ENCODE results near the gene PCDHGA6.
"Not testable (repeated sequence)": the region's sequence is repeated elsewhere in the genome, so short reads cannot be mapped to it uniquely, and the experiment has no call there.

Gene PCDHGA6

GRCh38 chr5:141359790-141360426, 13.8 kb upstream of the PCDHGA6 start, which contains the start of gene PCDHGB2:
Gene PCDHGB2 (plus strand): TSS chr5:141359994. CDS start chr5:141360136, 142 bp downstream.
- in situ Hi-C loops (cut with MboI; ENCODE audit: low sequenced_read_pairs) = no loop called here

- in situ Hi-C loops (cut with MboI; ENCODE audit: low sequenced_read_pairs) = no loop called here
These were observed 13.0 kb upstream of the PCDHGA6 start for GRCh38 chr5:141360685-141361084.

- in situ Hi-C loops (cut with MboI; ENCODE audit: low sequenced_read_pairs) = no loop called here
These were observed 11.0 kb upstream of the PCDHGA6 start for GRCh38 chr5:141362719-141363118.

- in situ Hi-C loops (cut with MboI; ENCODE audit: low sequenced_read_pairs) = no loop called here
These were observed 9.6 kb upstream of the PCDHGA6 start, which contains the start of gene PCDHGA5 for GRCh38 chr5:141363952-141364660. Gene PCDHGA5 (plus strand): TSS chr5:141364162. CDS start chr5:141364331, 169 bp downstream.

GRCh38 chr5:141366016-141366896, 7.4 kb upstream of the PCDHGA6 start:
- in situ Hi-C loops (cut with MboI; ENCODE audit: low sequenced_read_pairs) = no loop called here

- in situ Hi-C loops (cut with MboI; ENCODE audit: low sequenced_read_pairs) = no loop called here
These were observed 3.5 kb upstream of the PCDHGA6 start, which contains the start of gene PCDHGB3 for GRCh38 chr5:141369994-141370848. Gene PCDHGB3 (plus strand): TSS chr5:141370242. CDS start chr5:141370395, 153 bp downstream.

GRCh38 chr5:141371572-141372475, 1.9 kb upstream of the PCDHGA6 start:
- in situ Hi-C loops (cut with MboI; ENCODE audit: low sequenced_read_pairs) = no loop called here

- in situ Hi-C loops (cut with MboI; ENCODE audit: low sequenced_read_pairs) = no loop called here
These were observed 936 bp downstream of the PCDHGA6 start for GRCh38 chr5:141374627-141375026.

GRCh38 chr5:141375444-141376155, 1.9 kb downstream of the PCDHGA6 start:
- in situ Hi-C loops (cut with MboI; ENCODE audit: low sequenced_read_pairs) = not testable (repeated sequence)

- in situ Hi-C loops (cut with MboI; ENCODE audit: low sequenced_read_pairs) = no loop called here
These were observed 9.0 kb downstream of the PCDHGA6 start, which contains the start of gene PCDHGA7 for GRCh38 chr5:141382469-141383294. Gene PCDHGA7 (plus strand): TSS chr5:141382742. CDS start chr5:141382900, 158 bp downstream.

GRCh38 chr5:141383345-141383744, 9.7 kb downstream of the PCDHGA6 start:
- in situ Hi-C loops (cut with MboI; ENCODE audit: low sequenced_read_pairs) = no loop called here

GRCh38 chr5:141384471-141385267, 11.0 kb downstream of the PCDHGA6 start:
- in situ Hi-C loops (cut with MboI; ENCODE audit: low sequenced_read_pairs) = no loop called here

- in situ Hi-C loops (cut with MboI; ENCODE audit: low sequenced_read_pairs) = not testable (repeated sequence)
These were observed 14.0 kb downstream of the PCDHGA6 start, which contains the start of gene PCDHGB4 for GRCh38 chr5:141387557-141388311. Gene PCDHGB4 (plus strand): TSS chr5:141387698. CDS start chr5:141387885, 187 bp downstream.

GRCh38 chr5:141388661-141389060, 15.0 kb downstream of the PCDHGA6 start:
- in situ Hi-C loops (cut with MboI; ENCODE audit: low sequenced_read_pairs) = no loop called here

GRCh38 chr5:141389153-141390042, 15.7 kb downstream of the PCDHGA6 start:
- in situ Hi-C loops (cut with MboI; ENCODE audit: low sequenced_read_pairs) = no loop called here

Data from HL-60/S4 treated with retinoic acid at 250 ng/mL for 4 days and 3 days (cell line).